ENCODE measurements around the gene TRHDE.

DNA sequence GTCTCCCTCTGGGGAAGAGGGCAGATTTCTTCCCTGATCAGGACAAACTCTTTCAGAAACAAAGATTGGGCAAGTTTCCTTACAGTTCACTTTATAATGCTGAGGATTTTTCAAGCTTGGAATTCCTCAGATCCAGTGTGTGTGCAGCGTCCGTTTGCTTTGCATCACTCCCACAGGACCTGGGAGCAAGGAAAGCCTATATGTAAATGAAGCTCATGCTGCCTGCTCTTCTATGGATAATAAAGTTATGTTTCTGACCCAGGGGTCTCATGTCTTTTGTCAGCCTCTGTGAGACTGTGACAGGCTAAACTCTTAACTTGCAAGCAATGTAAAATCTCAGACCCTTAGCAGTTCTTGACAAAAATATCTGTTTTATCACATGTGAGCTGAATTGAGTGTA, 41.6 kb downstream of the TRHDE start:
- TF ChIP-seq, protein P1, sequence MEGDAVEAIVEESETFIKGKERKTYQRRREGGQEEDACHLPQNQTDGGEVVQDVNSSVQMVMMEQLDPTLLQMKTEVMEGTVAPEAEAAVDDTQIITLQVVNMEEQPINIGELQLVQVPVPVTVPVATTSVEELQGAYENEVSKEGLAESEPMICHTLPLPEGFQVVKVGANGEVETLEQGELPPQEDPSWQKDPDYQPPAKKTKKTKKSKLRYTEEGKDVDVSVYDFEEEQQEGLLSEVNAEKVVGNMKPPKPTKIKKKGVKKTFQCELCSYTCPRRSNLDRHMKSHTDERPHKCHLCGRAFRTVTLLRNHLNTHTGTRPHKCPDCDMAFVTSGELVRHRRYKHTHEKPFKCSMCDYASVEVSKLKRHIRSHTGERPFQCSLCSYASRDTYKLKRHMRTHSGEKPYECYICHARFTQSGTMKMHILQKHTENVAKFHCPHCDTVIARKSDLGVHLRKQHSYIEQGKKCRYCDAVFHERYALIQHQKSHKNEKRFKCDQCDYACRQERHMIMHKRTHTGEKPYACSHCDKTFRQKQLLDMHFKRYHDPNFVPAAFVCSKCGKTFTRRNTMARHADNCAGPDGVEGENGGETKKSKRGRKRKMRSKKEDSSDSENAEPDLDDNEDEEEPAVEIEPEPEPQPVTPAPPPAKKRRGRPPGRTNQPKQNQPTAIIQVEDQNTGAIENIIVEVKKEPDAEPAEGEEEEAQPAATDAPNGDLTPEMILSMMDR (IDR thresholded peaks at IDR 0.05) = no peak
- no peak for TF ChIP-seq POLR2A (IDR thresholded peaks at IDR 0.05)

Measured in testis (tissue), 2 donors.